Posterior cingulate gyrus (tissue), 11 donors: Measurements from ENCODE around the gene ERBB4.
A peak's percentile ranks its signal among the peaks of the same experiment; 100 is the strongest.

ENCODE experiments used
- DNase-seq, 10 donors: peaks; one replicate each; pipeline versions ENCODE4 v3.0.0 to v3.0.0-alpha.2; 2020 to 2021; ENCODE audit warnings: mixed read lengths in 3 of 10
- intact Hi-C: fragments of 100-400 bp; cut with DNase I; formaldehyde crosslinking; loops from one replicate; pipeline ENCODE4 v1.15.1; 2023

Gene ERBB4

GRCh38 chr2:211957799-211958198 lies 580.8 kb downstream of the ERBB4 start:
- no peak for DNase-seq
- intact Hi-C loops: no loop called here

DNA sequence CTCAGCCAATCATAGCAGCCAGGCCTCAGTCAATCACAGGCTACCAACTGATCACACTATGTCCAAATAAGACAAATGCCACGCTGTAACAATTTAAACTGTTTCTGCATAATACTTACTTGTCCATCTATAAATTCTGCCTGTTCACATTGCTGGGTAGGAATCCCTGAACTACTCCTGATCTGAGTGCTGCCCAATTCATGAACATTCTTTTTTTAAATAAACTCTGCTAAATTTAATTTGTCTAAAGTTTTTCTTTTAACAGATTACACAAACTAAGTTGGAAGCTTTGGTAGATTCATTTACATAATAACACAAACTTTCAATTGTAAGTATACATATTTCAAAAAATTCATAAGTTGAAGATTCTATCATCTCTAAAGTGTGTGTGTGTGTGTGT lies 583.0 kb downstream of the ERBB4 start:
- no peak for DNase-seq
- intact Hi-C loops: no loop called here

- intact Hi-C loops: no loop called here
- no peak for DNase-seq
Measured at GRCh38 chr2:211948932-211949331, 589.7 kb downstream of the ERBB4 start.

DNA sequence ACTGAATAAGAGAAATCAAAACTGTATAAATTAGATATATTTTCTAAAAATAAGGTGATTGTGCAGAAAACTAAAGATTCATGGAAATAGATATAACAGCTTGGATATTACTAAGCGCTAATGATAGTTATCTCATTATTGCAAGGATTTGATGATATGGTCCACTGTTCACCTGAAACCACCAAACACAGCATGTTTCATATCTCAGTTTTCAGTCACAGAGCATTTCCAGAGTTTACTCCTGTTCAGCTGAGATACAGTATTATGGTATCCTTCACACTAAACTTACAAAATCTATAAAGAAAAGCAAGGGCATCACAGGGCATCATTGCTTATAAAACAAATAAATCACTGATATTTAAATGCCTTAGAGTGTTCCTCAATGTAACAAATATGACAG lies 591.6 kb downstream of the ERBB4 start:
- no peak for DNase-seq
- intact Hi-C loops: no loop called here

DNA sequence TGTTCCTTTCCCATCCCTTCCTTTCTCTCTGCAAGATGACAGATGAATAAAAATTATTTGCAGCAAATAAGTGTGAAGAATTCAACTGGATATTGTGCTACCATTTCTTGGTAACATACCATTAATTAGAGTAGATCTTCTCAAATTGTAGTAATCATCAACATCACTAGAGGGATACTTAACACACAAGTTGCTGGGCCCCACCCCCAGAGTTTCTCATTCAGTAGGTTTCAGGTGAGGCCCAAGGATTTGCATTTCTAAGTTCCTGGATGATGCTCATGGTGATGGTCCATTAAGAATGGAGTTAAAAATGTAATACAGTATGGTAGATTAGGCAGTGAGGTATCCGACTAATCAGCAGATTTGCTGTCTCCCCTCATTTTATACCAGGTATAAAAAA lies 594.0 kb downstream of the ERBB4 start:
- intact Hi-C loops: no loop called here
- peak in 1 of 10 donors; percentile 12 for DNase-seq

GRCh38 chr2:211942153-211942552 lies 596.4 kb downstream of the ERBB4 start:
- intact Hi-C loops: no loop called here
- peak in 1 of 10 donors; percentile 46 for DNase-seq

DNA sequence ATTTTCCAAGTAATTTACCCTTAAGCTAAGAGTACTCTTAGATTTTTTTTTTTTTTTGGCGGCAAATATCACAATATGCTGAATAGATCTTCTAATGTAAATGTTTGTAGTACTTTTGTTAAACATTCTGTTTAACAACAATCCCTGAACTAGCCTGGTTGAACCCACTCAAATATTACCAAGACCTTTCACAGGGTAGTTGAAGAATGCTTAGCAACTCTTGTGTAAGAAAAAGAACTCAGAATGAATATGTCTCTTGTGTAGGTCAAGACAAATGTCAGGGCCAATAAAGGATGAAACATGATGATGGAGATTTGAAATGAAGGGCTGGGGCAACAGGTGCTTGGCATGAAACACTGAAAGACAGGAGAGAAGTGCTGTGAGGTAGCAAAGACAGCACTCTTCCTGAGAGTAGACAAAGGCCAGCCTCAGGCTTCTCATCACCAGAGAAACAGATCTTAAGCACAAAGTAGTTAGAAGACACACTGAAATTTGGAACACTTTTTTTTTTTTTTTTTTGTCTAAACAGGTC lies 597.3 kb downstream of the ERBB4 start:
- no peak for DNase-seq
- intact Hi-C loops: no loop called here

DNA sequence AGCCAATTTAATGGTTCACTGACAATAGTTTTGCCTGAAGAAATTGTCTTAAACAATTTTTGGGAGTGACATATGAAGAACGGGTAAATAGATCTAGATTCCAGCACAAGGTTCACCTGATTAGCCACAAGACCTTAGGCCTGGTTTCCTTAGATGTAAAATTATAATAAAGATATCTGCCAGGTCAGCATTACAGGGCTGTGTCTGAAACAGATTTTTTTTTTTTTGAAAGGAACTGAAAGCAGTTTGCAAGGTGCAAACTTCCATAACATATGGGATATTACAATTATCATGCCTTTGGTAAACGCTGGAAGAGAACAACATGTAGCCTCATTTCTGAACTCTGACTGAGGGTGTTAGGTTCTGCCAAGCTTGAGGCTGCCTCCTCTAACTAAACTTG lies 599.4 kb downstream of the ERBB4 start:
- intact Hi-C loops: no loop called here
- DNase-seq: no peak

GRCh38 chr2:211934811-211935210 lies 603.8 kb downstream of the ERBB4 start:
- intact Hi-C loops: no loop called here
- no peak for DNase-seq

DNA sequence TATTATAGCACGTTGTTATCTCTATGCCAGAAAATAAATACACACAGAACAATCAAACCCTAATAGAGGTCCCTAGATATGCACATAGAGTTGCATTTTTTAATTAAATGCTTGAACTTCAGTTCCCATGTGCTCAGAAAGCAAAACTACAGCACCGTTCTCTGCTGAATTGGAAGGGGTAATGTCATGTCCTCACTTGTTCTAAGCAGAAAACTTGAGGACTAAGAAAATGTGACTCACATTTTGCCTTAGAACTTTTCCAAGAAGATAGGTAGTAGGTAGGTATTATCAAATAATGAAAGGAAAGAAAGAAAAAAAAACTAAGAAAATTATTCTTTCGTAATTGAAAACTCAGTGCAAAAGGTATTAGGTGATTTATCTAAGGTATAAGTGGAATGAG lies 607.3 kb downstream of the ERBB4 start:
- intact Hi-C loops: no loop called here
- DNase-seq: no peak

- no peak for DNase-seq
- intact Hi-C loops: no loop called here
Measured at GRCh38 chr2:211930331-211930730, 608.3 kb downstream of the ERBB4 start.

GRCh38 chr2:211928201-211928600 lies 610.4 kb downstream of the ERBB4 start:
- DNase-seq: peak in 1 of 10 donors; percentile 55

GRCh38 chr2:211923019-211923418 lies 615.6 kb downstream of the ERBB4 start:
- DNase-seq: no peak
- intact Hi-C loops: no loop called here

More at GRCh38 chr2:211928201-211928600, 610.4 kb downstream of the ERBB4 start:
- intact Hi-C loops: no loop called here

- DNase-seq: no peak
- intact Hi-C loops: no loop called here
Measured at GRCh38 chr2:211903961-211904360, 634.6 kb downstream of the ERBB4 start.

DNA sequence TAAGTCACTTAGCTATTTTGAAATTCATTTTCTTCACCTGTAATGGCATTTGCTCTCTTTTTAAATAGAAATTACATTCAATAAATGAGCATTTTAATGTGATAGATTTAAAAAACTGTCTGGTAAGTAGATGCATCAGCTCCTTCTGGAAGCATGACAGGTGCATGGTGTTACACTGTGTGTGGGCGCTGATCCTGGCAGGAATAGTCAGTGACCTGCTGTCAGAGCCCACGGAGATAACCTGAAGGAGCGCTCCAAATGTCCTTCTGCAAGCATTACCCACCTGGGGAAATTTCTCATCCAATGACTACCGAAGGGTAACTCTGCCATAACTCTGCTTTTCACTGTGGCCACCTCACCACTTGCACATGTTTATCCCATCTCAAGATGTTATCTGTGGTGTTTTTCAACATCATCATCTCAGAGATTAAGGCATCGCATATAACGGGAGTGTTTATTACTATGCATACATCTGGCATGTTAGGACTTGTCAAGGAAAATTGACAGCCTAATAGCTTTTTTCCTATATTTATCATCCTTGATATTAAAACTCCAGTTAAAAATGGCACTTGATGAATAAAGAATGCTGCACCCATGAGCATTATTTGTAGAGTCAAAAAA lies 637.3 kb downstream of the ERBB4 start:
- intact Hi-C loops: no loop called here
- DNase-seq: peak in 1 of 10 donors; percentile 14

- DNase-seq: no peak
- intact Hi-C loops: no loop called here
Measured at GRCh38 chr2:211900518-211900917, 638.1 kb downstream of the ERBB4 start.

DNA sequence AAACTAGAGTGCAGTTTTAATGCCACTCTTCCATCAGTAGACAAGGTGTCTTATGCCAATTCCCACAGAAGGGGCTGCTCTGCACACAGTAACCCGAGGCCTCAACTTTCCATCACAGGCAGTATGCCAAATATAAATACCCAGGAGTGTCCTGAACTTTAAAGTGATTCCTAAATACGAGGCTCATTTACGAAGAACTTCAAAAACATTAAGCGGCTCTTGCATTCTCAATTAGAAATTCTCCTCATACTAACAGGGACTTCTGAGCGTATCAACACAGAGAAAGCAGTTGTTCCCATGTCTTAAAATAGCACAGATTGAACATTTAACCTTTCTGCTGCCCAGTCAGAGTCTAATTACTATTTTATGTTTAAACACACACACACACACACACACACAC lies 638.6 kb downstream of the ERBB4 start:
- intact Hi-C loops: no loop called here
- DNase-seq: no peak

GRCh38 chr2:211898702-211899101 lies 639.9 kb downstream of the ERBB4 start:
- intact Hi-C loops: no loop called here
- DNase-seq: no peak

DNA sequence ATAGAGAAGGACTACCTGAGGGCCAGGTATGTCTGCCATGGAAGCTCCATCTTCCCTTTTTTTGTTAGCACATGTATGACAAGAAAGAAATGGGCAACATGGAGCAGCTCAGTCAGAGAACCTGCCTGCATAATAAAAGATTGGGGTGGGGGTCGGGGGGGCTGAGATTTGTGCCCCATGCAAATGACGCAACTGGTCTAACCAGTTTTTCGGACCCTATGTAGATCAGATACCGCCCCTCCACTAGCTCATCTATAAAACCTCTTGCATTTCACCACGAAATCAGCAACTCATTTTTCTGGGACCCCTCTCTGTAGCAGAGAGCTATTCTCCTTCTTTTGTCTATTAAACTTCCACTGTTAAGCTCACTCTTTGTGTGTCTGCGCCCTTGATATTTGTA lies 657.2 kb downstream of the ERBB4 start:
- DNase-seq: no peak
- intact Hi-C loops: no loop called here

- intact Hi-C loops: no loop called here
Measured at GRCh38 chr2:211879323-211879722, 659.3 kb downstream of the ERBB4 start.

DNA sequence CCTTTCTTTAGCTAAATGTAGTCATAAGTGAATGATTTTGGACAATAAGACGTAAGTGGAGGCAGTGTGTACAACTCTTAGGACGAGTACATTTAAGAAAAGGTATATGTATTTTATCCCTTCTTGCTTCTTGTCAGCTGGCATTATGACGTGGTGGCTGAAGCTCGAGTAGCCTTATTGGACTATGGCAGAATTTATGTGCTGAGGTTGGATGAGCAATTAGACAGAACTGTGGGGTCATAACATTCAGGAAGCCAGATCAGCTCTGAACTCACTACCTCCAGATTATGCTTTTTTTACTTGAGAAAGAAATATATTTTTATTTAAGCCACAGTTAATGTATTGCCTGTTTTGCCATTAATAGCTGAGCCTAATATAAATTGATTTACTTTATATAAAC lies 661.5 kb downstream of the ERBB4 start:
- intact Hi-C loops: no loop called here
- DNase-seq: no peak

More at GRCh38 chr2:211879323-211879722, 659.3 kb downstream of the ERBB4 start:
- DNase-seq: no peak

GRCh38 chr2:211875488-211875887 lies 663.1 kb downstream of the ERBB4 start:
- DNase-seq: no peak
- intact Hi-C loops: no loop called here
